Duodenal mucosa (tissue), 2 donors: ENCODE measurements around the gene MRPS21.
"Not testable (repeated sequence)": the region's sequence is repeated elsewhere in the genome, so short reads cannot be mapped to it uniquely, and the experiment has no call there.

Experiments used
- H3K27ac ChIP-seq: one replicate; pipeline ENCODE4 v1.7.0; 2013; ENCODE audit warnings: low read depth, low read length
- H3K27me3 ChIP-seq, 2 donors: one replicate each; pipeline ENCODE4 v1.7.0; 2013; ENCODE audit warnings: low read length in 2 of 2, control low read depth in 1 of 2; ENCODE audit not compliant: insufficient read depth in 2 of 2, control insufficient read depth in 1 of 2
- H3K36me3 ChIP-seq, 2 donors: one replicate each; pipeline ENCODE4 v1.7.0; 2013; ENCODE audit warnings: low read length in 2 of 2, control low read depth in 1 of 2; ENCODE audit not compliant: insufficient read depth in 2 of 2, control insufficient read depth in 1 of 2
- H3K4me1 ChIP-seq, 2 donors: one replicate each; pipeline ENCODE4 v1.7.0; 2013; ENCODE audit warnings: low read length in 2 of 2, control low read depth in 1 of 2; ENCODE audit not compliant: insufficient read depth in 2 of 2, control insufficient read depth in 1 of 2
- H3K4me3 ChIP-seq, 2 donors: one replicate each; pipeline ENCODE4 v1.7.0; 2013; ENCODE audit warnings: low read length in 2 of 2, low read depth in 1 of 2
- H3K9ac ChIP-seq, 2 donors: one replicate each; pipeline ENCODE4 v1.7.0; 2013; ENCODE audit warnings: low read length in 2 of 2, low read depth in 1 of 2
- H3K9me3 ChIP-seq, 2 donors: one replicate each; pipeline ENCODE4 v1.7.0; 2013; ENCODE audit warnings: low read length in 2 of 2, control low read depth in 1 of 2; ENCODE audit not compliant: control insufficient read depth in 1 of 2

Gene MRPS21

GRCh38 chr1:150308585-150308984 lies 14.9 kb downstream of the MRPS21 start:
- peaks cover 4 to 13% of the 10 kb centered on the region in 2 donors for H3K36me3 ChIP-seq
- H3K4me3 ChIP-seq, H3K9ac ChIP-seq, H3K4me1 ChIP-seq, H3K27ac ChIP-seq, H3K9me3 ChIP-seq, H3K27me3 ChIP-seq: not testable (repeated sequence)

- Histone ChIP-seq H3K36me3 (peaks cover 4 to 11% of the 10 kb centered on the region in 2 donors), H3K27me3 (no peaks in the 10 kb centered on the region), H3K4me1 (no peaks in the 10 kb centered on the region), H3K4me3 (no peak overlapping the region), H3K9me3 (no peaks in the 10 kb centered on the region), H3K27ac (no peak overlapping the region), H3K9ac (no peak overlapping the region)
Observed at GRCh38 chr1:150309758-150310508, 16.3 kb downstream of the MRPS21 start.

- Histone ChIP-seq H3K9ac (no peak overlapping the region), H3K9me3 (no peaks in the 10 kb centered on the region), H3K27ac (no peak overlapping the region), H3K36me3 (peaks cover 4 to 11% of the 10 kb centered on the region in 2 donors), H3K27me3 (no peaks in the 10 kb centered on the region), H3K4me1 (no peaks in the 10 kb centered on the region), H3K4me3 (no peak overlapping the region)
Observed at GRCh38 chr1:150311762-150312161, 18.1 kb downstream of the MRPS21 start.

- H3K9me3 ChIP-seq, H3K27me3 ChIP-seq, H3K27ac ChIP-seq, H3K4me3 ChIP-seq, H3K36me3 ChIP-seq, H3K9ac ChIP-seq, H3K4me1 ChIP-seq: not testable (repeated sequence)
Observed at GRCh38 chr1:150314691-150315090, 21.0 kb downstream of the MRPS21 start.

GRCh38 chr1:150320667-150320978 lies 27.0 kb downstream of the MRPS21 start:
- peaks cover 10 to 11% of the 10 kb centered on the region in 2 donors for H3K36me3 ChIP-seq

GRCh38 chr1:150321826-150322166 lies 28.1 kb downstream of the MRPS21 start:
- peak overlapping the region; percentile 88 to 99 for H3K4me3 ChIP-seq
- H3K4me1 ChIP-seq = peaks cover 6 to 10% of the 10 kb centered on the region in 2 donors
- peak overlapping the region; percentile 88 to 95 for H3K9ac ChIP-seq
- peaks cover 21 to 22% of the 10 kb centered on the region in 2 donors for H3K36me3 ChIP-seq
- H3K27ac ChIP-seq = peak overlapping the region; percentile 72
- H3K9me3 ChIP-seq = no peaks in the 10 kb centered on the region
- H3K27me3 ChIP-seq = no peaks in the 10 kb centered on the region

More at GRCh38 chr1:150320667-150320978, 27.0 kb downstream of the MRPS21 start:
- Histone ChIP-seq H3K9me3 (no peaks in the 10 kb centered on the region), H3K27me3 (no peaks in the 10 kb centered on the region), H3K4me1 (peaks cover 6 to 10% of the 10 kb centered on the region in 2 donors), H3K27ac (peak overlapping the region; percentile 20), H3K9ac (peak overlapping the region in 1 of 2 donors; percentile 95), H3K4me3 (peak overlapping the region; percentile 88 to 99)

GRCh38 chr1:150322310-150322709 lies 28.6 kb downstream of the MRPS21 start:
- Histone ChIP-seq H3K4me1 (peaks cover 6 to 10% of the 10 kb centered on the region in 2 donors), H3K4me3 (peak overlapping the region; percentile 88 to 99), H3K36me3 (peaks cover 22 to 28% of the 10 kb centered on the region in 2 donors), H3K27me3 (no peaks in the 10 kb centered on the region), H3K9ac (peak overlapping the region; percentile 88 to 95), H3K27ac (no peak overlapping the region), H3K9me3 (no peaks in the 10 kb centered on the region)

GRCh38 chr1:150332651-150333290 lies 39.1 kb downstream of the MRPS21 start:
- Histone ChIP-seq H3K27me3 (no peaks in the 10 kb centered on the region), H3K9ac (no peak overlapping the region), H3K4me3 (no peak overlapping the region), H3K27ac (no peak overlapping the region), H3K36me3 (peaks cover 37 to 79% of the 10 kb centered on the region in 2 donors), H3K9me3 (no peaks in the 10 kb centered on the region), H3K4me1 (no peaks in the 10 kb centered on the region)

GRCh38 chr1:150346316-150346715 lies 52.7 kb downstream of the MRPS21 start:
- H3K27ac ChIP-seq = no peak overlapping the region
- H3K9ac ChIP-seq = no peak overlapping the region
- no peaks in the 10 kb centered on the region for H3K9me3 ChIP-seq
- no peak overlapping the region for H3K4me3 ChIP-seq
- no peaks in the 10 kb centered on the region for H3K27me3 ChIP-seq
- no peaks in the 10 kb centered on the region for H3K4me1 ChIP-seq
- peaks cover 25 to 73% of the 10 kb centered on the region in 2 donors for H3K36me3 ChIP-seq

GRCh38 chr1:150352866-150353265 lies 59.2 kb downstream of the MRPS21 start:
- no peak overlapping the region for H3K27ac ChIP-seq
- peaks cover 11 to 49% of the 10 kb centered on the region in 2 donors for H3K36me3 ChIP-seq
- H3K4me1 ChIP-seq = no peaks in the 10 kb centered on the region
- no peaks in the 10 kb centered on the region for H3K27me3 ChIP-seq
- H3K4me3 ChIP-seq = no peak overlapping the region
- no peak overlapping the region for H3K9ac ChIP-seq
- no peaks in the 10 kb centered on the region for H3K9me3 ChIP-seq
